ENCODE measurements around the gene ETV6.
A peak's percentile ranks its signal among the peaks of the same experiment; 100 is the strongest.

Gene ETV6

GRCh38 chr12:11877869-11878780 lies 228.7 kb downstream of the ETV6 start:
- DNase-seq = peak in 6 of 51 donors; percentile 8 to 35 (median 17)

DNA sequence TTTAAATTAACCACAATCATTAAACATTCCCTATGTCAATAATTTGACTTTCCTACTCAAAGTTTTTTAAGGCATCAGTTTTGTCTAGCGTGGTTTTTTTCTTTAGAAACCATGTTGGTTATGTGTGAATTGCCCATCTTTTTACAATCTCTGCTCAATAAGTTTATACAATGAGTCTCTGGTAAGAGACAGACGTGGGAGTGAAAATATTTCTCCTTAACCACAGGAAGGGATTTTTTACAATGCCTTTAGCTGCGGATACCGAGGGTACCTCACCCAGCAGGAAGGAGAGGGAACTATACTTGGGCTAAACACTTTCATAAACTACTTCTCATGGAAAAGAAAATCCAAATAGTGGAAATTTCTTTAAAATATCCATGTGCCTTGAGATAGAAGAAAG lies 229.8 kb downstream of the ETV6 start:
- DNase-seq = no peak

GRCh38 chr12:11880381-11880780 lies 230.9 kb downstream of the ETV6 start:
- no peak for DNase-seq

DNA sequence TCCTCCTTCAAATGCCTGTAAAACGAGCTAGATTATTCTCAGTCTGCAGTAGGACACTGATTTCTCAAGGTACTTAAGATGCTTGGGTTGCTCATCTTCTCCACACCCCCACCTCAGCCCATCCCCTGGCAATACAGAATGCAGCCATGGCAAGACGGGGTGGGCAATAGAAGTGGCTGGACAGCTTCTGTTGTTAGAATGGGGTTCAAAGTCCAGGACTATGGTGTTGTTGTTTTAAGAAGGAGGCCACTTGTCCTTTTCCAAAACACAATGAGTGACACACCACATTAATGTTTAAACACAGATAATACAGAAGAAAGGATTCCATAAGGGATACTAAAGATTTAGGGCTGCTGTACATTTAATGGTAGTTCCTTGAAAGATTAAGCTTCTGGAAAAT lies 232.4 kb downstream of the ETV6 start:
- DNase-seq = no peak

DNA sequence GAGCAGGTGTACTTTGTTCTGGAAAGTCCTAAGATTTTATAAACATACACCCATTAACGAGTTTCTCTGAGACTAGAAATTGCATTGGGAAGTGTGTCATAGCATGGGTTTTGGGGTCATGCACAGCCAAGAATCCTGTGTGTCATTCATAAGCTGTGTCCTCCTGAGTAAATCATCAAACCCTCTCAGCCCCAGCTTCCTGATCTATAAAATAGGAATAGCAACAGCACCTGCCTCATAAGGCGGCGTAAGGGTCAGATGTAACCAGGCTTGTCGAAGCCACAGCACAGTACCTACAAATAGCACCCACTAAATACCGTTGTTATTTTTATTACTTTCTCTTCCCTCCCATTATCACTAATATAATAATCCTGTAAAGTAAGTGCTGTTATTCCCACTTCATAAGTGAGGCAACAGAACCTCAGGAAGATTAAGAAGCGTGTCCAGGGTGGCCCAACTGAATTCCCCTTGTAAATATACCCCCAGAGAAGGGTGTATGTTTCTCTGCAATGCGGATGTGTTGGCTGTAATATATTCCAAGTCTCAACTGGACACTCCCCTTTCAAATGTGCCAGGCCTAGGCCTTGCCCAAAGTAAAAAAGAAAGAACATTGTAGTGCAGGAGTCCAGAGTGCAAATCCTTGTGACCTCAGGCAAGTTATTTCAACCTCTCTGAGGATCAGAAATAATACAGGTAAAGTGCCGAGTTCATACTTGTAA lies 233.0 kb downstream of the ETV6 start:
- DNase-seq = no peak

DNA sequence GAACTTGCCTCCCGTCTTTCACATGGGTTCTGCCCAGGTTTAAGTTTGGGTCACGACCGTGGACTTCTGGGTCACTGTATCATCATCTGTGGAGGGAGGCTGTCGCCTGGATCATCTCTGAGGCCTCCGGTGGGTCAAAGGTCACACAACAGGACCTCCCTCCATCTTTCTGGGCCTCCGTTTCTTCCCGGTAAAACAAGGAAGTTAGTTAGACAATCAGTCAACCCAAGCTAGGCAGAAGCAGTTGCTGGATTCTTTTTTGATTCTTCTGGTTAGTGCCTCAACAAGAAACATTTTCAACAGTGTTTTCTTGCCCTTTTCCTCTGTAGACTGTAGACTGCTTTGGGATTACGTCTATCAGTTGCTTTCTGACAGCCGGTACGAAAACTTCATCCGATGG lies 234.6 kb downstream of the ETV6 start:
- no peak for DNase-seq

- no peak for DNase-seq
Measured at GRCh38 chr12:11884706-11885105, 235.2 kb downstream of the ETV6 start.

DNA sequence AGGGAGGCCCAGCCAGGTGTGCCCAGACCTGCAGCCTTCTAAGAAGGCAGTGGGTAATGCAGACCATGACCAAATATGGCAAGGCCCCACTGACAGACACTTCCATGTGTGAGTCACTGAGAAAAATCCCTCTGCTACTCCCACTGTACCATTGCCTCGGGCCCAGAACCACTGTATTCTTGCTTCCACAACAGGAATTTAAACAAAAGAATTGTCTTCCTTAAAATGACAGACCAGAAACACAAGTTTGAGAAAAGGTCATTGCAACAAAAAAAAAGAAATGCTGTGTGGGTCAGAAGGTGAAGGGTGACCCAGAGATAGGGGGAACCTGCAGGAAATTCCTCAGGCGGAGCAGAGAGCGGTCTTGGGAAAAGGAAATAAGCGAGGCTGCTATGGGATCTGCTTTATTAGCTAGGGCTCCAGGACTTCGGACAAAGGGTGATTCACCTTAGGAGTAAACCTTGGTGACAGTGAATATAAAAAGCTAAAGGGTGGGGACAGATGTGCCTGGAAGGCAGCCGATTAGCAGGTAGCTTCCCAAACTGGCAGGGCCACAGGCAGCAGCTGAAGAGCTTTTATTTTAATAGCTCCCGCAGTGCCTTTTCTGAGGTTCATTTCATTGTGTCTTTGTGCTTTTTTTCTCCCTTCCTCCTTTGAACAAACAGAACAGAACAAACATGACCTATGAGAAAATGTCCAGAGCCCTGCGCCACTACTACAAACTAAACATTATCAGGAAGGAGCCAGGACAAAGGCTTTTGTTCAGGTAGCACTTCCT lies 236.0 kb downstream of the ETV6 start:
- DNase-seq = no peak

DNA sequence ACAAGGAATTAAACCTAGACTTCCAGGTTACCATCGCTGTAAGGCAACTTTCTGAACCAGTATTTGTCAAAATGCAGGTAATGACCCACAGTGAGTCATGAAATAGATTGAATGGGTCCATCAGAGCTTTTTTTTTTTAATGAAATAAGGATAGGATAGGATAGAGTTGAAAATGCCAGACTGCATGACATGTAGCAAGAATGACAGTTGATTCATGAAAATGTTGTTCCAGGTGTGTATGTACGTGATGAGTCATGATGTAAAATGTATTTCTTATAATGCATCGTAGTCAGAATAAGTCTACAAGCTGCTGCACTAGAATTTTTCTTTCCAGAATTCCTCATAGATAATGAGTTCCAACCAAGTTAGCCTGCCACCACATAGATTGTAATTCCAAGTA lies 236.9 kb downstream of the ETV6 start:
- DNase-seq = no peak

DNA sequence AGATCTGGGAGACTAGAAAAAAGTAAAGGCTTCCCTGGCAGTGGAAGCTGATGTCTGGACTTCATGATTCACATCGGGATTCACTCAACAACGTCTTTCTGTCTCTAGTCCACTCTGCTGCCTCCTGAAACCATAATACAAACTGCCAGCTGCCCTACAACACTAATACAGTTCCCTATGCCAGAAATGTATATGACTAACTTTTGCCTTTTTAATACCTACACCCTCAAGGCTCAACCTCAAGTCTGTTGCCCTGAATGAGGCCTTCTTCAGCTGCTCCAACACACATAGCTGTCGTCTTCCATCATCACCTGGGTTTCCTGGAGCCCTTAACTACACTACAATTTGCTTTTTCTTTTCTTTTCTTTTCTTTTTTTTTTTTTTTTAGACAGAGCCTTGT lies 238.6 kb downstream of the ETV6 start:
- no peak for DNase-seq

- DNase-seq = no peak
Measured at GRCh38 chr12:11891346-11891745, 241.9 kb downstream of the ETV6 start.

GRCh38 chr12:11891754-11892386 lies 242.4 kb downstream of the ETV6 start:
- no peak for DNase-seq

GRCh38 chr12:11893998-11894397 lies 244.5 kb downstream of the ETV6 start:
- no peak for DNase-seq

DNA sequence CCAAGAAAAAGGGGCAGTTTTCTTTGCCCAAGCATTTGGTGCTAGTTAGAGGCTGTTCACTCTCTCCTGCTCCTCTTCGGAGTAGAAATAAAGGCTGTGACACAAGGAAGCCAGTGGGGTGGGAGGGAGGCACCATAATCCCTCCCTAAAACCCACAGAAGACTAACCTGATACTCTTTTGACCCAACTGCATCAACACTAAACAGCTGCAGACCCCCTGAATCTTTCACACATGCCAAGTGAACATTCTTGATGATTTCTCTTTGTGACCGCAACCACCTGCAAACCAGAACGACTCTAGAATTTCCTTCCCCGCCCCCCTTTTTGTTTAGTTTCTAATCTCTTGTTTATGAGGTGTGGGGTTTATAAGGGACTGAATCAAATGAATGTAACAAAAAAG lies 245.4 kb downstream of the ETV6 start:
- no peak for DNase-seq

DNA sequence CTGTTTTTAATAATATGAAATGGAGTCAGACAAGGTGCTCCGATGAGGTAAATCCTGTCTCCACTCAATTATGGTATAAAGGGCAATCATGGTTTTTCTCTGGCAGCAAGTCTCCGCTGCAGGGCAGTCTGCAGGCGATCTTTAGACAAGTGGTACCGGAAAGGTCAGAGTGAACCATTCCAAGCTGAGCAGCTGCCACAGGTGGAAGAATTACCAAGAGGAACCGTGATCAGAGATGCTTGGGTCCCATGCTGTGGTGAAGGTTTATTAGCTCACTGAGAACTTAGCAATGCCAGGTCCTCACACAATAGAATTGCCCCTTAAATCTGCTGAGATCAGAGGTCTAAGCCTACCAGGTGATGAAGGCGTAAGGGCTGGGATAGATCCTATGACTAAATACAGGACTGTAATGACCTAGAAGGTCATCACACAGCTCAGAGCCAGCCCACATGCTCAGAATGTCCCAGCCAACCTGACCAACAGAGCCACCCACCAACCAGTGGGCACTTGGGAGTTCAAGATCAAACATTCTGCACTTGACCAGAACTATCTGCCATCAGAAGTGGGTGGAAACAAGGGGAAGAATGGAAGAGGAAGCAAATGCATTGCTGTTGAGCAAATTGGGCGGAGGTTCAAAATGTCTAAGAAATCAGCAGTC lies 246.1 kb downstream of the ETV6 start:
- DNase-seq = no peak

DNA sequence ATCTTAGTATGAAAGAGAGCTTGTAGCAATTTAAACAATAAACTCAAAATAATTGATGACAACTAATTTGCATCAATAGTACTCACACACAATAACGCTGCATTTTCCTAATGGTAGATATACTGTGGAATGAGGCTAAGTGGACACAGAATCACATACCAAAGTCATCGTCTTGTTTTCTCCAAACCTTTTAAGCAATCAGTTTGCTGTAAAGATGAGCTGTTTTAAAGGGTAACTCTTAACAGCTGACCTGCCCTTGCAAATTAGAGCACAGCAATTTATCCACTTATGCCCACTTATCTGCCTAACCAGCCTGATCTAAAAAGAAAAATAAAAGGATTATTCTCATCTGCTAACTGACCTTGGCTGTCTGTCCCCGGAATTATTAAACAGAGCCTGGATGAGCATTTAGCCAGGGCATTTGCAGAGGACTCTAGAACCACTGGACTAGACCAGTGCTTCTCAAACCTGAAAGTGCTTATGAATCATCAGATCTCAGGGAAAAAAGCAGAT lies 247.0 kb downstream of the ETV6 start:
- DNase-seq = no peak

GRCh38 chr12:11897923-11898322 lies 248.4 kb downstream of the ETV6 start:
- DNase-seq = no peak

DNA sequence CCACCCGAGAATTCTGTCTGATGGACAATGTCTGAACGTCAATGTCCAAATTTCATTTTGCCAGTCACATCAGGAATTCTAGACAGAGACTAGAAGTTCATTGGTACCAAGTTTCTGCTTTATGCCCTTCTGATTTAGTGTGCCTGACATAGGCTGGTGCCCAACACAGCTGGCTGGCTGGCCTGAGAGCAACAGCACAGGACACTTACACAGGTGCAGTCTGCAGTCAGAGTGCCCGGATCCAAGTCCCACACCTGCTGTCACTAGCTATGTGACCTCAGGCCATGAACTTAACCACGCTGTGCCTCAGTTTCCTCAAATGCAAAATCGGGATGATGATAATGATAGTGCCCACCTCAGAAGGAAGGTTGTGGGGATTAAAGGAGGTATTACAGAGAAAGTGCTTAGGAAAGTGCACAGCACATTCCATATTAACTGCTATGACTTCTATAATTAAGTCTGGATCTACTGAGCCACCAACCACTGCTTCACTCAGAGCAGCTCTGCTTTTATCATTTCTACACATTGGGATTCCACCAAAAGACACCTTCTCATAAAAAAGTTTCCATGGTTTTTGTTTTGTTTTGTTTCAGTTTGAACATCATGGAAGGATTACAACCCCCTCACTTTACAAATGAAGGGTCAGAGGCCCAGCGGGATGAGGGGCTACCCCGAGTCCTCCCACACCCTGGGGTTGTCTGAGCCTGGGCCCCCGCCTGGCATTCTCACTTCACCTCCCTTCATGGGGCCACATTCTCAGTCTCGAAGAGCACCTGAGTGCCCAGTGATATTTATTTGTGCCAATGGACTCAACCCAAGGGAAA lies 252.4 kb downstream of the ETV6 start:
- DNase-seq = no peak

DNA sequence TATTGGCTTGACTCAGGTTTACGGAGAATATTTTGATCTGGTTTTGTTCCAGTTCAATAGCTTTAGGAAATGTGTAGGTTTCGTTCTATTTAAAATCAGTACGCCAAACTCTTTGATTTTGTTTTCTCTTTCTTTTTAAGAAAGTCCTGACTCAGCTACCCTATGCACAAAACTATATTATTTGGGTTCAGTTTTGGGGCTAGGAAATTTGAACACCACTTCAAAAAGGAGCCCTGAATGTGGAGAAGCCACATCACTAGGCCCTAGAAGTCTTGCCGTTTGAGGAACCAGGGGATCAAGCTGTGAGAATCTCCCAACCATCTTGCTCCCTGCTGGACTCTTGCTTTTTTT lies 253.0 kb downstream of the ETV6 start:
- DNase-seq = no peak

GRCh38 chr12:11904124-11904523 lies 254.7 kb downstream of the ETV6 start:
- no peak for DNase-seq
